SW 1271 (cell line): ENCODE measurements around the gene TEX29.

Experiments used
- DNase-seq, 2 experiments: peaks; one replicate each; lab custom pipeline; 2025; lab: John Stamatoyannopoulos, UW

Gene TEX29

GRCh38 chr13:111370570-111371535 lies 50.4 kb downstream of the TEX29 start:
- DNase-seq = no peak

GRCh38 chr13:111371720-111372119 lies 51.3 kb downstream of the TEX29 start:
- DNase-seq = no peak

GRCh38 chr13:111372651-111373425 lies 52.4 kb downstream of the TEX29 start:
- no peak for DNase-seq

GRCh38 chr13:111373486-111373885 lies 53.0 kb downstream of the TEX29 start:
- DNase-seq = no peak

- DNase-seq = no peak
Measured at GRCh38 chr13:111380431-111380830, 60.0 kb downstream of the TEX29 start.

GRCh38 chr13:111382411-111382810 lies 62.0 kb downstream of the TEX29 start:
- no peak for DNase-seq

- DNase-seq = no peak
Measured at GRCh38 chr13:111382877-111383276, 62.4 kb downstream of the TEX29 start.

- DNase-seq = no peak
Measured at GRCh38 chr13:111383591-111384440, 63.4 kb downstream of the TEX29 start.

- no peak for DNase-seq
Measured at GRCh38 chr13:111384441-111385182, 64.2 kb downstream of the TEX29 start.

- DNase-seq = no peak
Measured at GRCh38 chr13:111385183-111385857, 64.9 kb downstream of the TEX29 start.

GRCh38 chr13:111387026-111387871 lies 66.8 kb downstream of the TEX29 start:
- DNase-seq = no peak

GRCh38 chr13:111387945-111388600 lies 67.6 kb downstream of the TEX29 start:
- DNase-seq = no peak

- DNase-seq = no peak
Measured at GRCh38 chr13:111388851-111389500, 68.5 kb downstream of the TEX29 start.

GRCh38 chr13:111389621-111390521 lies 69.4 kb downstream of the TEX29 start:
- DNase-seq = no peak

GRCh38 chr13:111390522-111391270 lies 70.3 kb downstream of the TEX29 start:
- no peak for DNase-seq

- no peak for DNase-seq
Measured at GRCh38 chr13:111392486-111392885, 72.0 kb downstream of the TEX29 start.
